Activated T-helper 9 cell treated with anti-CD3 and anti-CD28 coated beads, Interleukin-2, amount 50 U/mL, for 16 hours (primary cell): ENCODE results near the gene ARHGEF7.

Source experiments
- DNase-seq: peaks from one replicate; pipeline ENCODE4 v3.0.0-alpha.2; 2020; ENCODE audit warnings: low read depth

Gene ARHGEF7

GRCh38 chr13:111225810-111226546 is 110.9 kb downstream of the ARHGEF7 start:
- no peak for DNase-seq

- no peak for DNase-seq
These were observed 112.3 kb downstream of the ARHGEF7 start for GRCh38 chr13:111227405-111227804.

GRCh38 chr13:111228262-111229144 is 113.4 kb downstream of the ARHGEF7 start:
- no peak for DNase-seq

- no peak for DNase-seq
These were observed 115.3 kb downstream of the ARHGEF7 start for GRCh38 chr13:111230385-111230930.

- no peak for DNase-seq
These were observed 117.1 kb downstream of the ARHGEF7 start for GRCh38 chr13:111232191-111232590.

- no peak for DNase-seq
These were observed 118.0 kb downstream of the ARHGEF7 start for GRCh38 chr13:111233080-111233479.

GRCh38 chr13:111239764-111240670 is 124.9 kb downstream of the ARHGEF7 start:
- no peak for DNase-seq

GRCh38 chr13:111241006-111241755 is 126.1 kb downstream of the ARHGEF7 start:
- no peak for DNase-seq

GRCh38 chr13:111241862-111242261 is 126.8 kb downstream of the ARHGEF7 start:
- no peak for DNase-seq

- DNase-seq = no peak
These were observed 127.5 kb downstream of the ARHGEF7 start for GRCh38 chr13:111242585-111242984.

GRCh38 chr13:111243981-111244380 is 128.9 kb downstream of the ARHGEF7 start:
- DNase-seq = no peak

GRCh38 chr13:111245576-111246384 is 130.7 kb downstream of the ARHGEF7 start:
- DNase-seq = no peak

GRCh38 chr13:111247552-111247951 is 132.4 kb downstream of the ARHGEF7 start:
- no peak for DNase-seq

GRCh38 chr13:111248822-111249221 is 133.7 kb downstream of the ARHGEF7 start:
- DNase-seq = no peak

GRCh38 chr13:111249637-111250360 is 134.7 kb downstream of the ARHGEF7 start:
- no peak for DNase-seq

GRCh38 chr13:111251646-111252445 is 136.7 kb downstream of the ARHGEF7 start:
- DNase-seq = no peak

GRCh38 chr13:111252446-111253364 is 137.6 kb downstream of the ARHGEF7 start:
- no peak for DNase-seq
